Measurements from ENCODE around the gene CHST15. TPM values are rescaled to one million over a fixed set of nuclear protein-coding genes. Genes with fewer than 3 reads are reported as not detected.
"Not testable (repeated sequence)": the region's sequence is repeated elsewhere in the genome, so short reads cannot be mapped to it uniquely, and the experiment has no call there.

The CHST15 gene
- total and polyA plus RNA-seq, 4 donors: 5.4 to 45.3 (median 36.7) TPM

DNA sequence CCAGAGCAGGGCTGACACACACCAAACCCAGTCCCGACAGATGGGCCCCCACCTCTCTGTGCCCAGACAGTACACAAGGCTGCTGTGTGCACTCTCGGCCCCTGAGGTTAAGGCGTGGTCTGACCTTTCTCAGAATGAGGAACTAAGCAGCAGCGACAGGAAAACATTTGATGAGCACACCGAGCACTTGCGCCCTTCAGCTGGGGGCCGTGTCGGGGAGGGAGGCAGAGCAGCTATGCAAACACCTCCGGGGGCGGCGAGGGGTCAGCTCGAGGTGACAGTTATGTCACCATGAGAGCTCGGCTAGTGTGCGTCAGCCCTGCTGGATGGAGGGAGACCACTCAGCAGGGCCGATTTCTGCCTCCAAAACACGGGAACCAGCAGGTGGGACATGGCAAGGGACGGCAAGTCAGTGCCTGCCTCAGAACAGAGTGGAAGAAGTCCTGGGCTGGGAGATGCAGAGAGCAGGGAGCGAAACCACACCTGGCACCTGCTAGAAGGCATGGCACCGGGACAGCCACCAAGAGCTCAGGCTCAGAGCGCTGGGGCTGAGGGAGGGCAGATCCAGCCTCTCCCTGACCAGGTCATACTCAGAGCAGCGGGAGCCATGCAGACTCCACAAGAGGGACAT is 57.4 kb downstream of the CHST15 start:
- peaks cover 0 to 2% (median 0%) of the 10 kb centered on the region in 4 donors for H3K9me3 ChIP-seq (ENCODE audit: control insufficient read depth in 4 of 4, insufficient read depth in 3 of 4, low read length in 3 of 4)
- no peak overlapping the region for H3K4me3 ChIP-seq
- peaks cover 0 to 12% (median 0%) of the 10 kb centered on the region in 4 donors for H3K36me3 ChIP-seq (ENCODE audit: control insufficient read depth in 4 of 4, insufficient read depth in 4 of 4, low read length in 4 of 4)
- peaks cover 0 to 33% (median 12%) of the 10 kb centered on the region in 5 donors for H3K4me1 ChIP-seq (ENCODE audit: control insufficient read depth in 5 of 5, insufficient read depth in 5 of 5, low read length in 5 of 5)
- H3K27ac ChIP-seq (ENCODE audit: low read depth in 1 of 2, low read length in 1 of 2): peak overlapping the region in 1 of 2 donors; percentile 46
- DNase-seq: no peak
- WGBS, 2 donors: 36 to 61% methylated on average over 21 of the region's 21 CpGs
- no peaks in the 10 kb centered on the region for H3K27me3 ChIP-seq (ENCODE audit: control insufficient read depth in 3 of 3, insufficient read depth in 3 of 3, low read length in 2 of 3)
- H3K9ac ChIP-seq (ENCODE audit: insufficient read depth in 1 of 2, low read length in 2 of 2): no peak overlapping the region
- no peak for TF ChIP-seq CTCF (IDR thresholded peaks at IDR 0.05; ENCODE audit: control extremely low read depth, extremely low read depth)
- peak; percentile 48 for ATAC-seq (ENCODE audit: insufficient read depth, low FRiP score)

DNA sequence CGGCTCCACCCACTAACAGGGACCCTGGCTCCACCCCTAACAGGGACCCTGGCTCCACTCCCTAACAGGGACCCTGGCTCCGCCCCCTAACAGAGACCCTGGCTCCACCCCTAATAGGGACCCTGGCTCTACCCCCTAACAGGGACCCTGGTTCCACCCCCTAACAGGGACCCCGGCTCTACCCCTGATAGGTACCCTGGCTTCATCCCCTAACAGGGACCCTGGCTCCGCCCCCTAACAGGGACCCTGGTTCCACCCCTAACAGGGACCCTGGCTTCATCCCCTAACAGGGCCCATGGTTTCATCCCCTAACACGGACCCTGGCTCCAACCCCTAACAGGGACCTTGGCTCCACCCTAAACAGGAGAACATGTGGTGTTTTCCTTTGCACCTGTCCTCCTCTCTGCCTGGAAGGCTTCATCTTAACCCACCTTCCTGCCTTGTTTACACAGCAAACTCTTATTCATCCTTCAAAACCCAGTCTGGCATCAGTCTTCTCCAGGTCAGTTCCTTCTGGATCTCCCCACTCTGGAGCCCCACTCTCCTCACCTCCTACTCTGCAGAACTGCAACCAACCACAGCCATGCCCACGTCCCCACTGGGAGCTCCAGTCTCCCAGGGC is 58.0 kb downstream of the CHST15 start:
- Histone ChIP-seq H3K4me3 (no peak overlapping the region), H3K9me3 (ENCODE audit: control insufficient read depth in 4 of 4, insufficient read depth in 3 of 4, low read length in 3 of 4) (peaks cover 0 to 2% (median 0%) of the 10 kb centered on the region in 4 donors), H3K27ac (ENCODE audit: low read depth in 1 of 2, low read length in 1 of 2) (peak overlapping the region in 1 of 2 donors; percentile 26), H3K4me1 (ENCODE audit: control insufficient read depth in 5 of 5, insufficient read depth in 5 of 5, low read length in 5 of 5) (peaks cover 0 to 39% (median 12%) of the 10 kb centered on the region in 5 donors), H3K9ac (ENCODE audit: insufficient read depth in 1 of 2, low read length in 2 of 2) (no peak overlapping the region), H3K27me3 (ENCODE audit: control insufficient read depth in 3 of 3, insufficient read depth in 3 of 3, low read length in 2 of 3) (no peaks in the 10 kb centered on the region), H3K36me3 (ENCODE audit: control insufficient read depth in 4 of 4, insufficient read depth in 4 of 4, low read length in 4 of 4) (peaks cover 0 to 13% (median 0%) of the 10 kb centered on the region in 4 donors)
- DNase-seq (no peak), ATAC-seq (ENCODE audit: insufficient read depth, low FRiP score) (no peak)
- TF ChIP-seq CTCF (IDR thresholded peaks at IDR 0.05; ENCODE audit: control extremely low read depth, extremely low read depth): no peak
- 82 to 88% methylated on average over 6 of the region's 6 CpGs for WGBS, 2 donors

DNA sequence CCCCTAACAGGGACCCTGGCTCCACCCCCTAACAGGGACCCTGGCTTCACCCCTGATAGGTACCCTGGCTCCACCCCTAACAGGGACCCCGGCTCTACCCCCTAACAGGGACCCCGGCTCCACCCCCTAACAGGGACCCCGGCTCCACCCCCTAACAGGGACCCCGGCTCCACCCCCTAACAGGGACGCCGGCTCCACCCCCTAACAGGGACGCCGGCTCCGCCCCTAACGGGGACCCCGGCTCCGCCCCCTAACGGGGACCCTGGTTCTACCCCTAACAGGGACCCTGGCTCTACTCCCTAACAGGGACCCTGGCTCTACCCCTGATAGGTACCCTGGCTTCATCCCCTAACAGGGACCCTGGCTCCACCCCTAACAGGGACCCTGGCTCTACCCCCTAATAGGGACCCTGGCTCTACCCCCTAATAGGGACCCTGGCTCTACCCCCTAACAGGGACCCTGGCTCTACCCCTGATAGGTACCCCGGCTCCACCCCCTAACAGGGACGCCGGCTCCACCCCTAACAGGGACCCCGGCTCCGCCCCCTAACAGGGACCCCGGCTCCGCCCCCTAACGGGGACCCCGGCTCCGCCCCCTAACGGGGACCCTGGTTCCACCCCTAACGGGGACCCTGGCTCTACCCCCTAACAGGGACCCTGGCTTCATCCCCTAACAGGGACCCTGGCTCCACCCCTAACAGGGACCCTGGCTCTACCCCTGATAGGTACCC is 58.7 kb downstream of the CHST15 start:
- Histone ChIP-seq H3K36me3 (ENCODE audit: control insufficient read depth in 4 of 4, insufficient read depth in 4 of 4, low read length in 4 of 4) (peaks cover 0 to 13% (median 0%) of the 10 kb centered on the region in 4 donors), H3K4me1 (ENCODE audit: control insufficient read depth in 5 of 5, insufficient read depth in 5 of 5, low read length in 5 of 5) (peaks cover 0 to 46% (median 14%) of the 10 kb centered on the region in 5 donors)
- ATAC-seq (ENCODE audit: insufficient read depth, low FRiP score); DNase-seq; H3K27me3 ChIP-seq (ENCODE audit: control insufficient read depth in 3 of 3, insufficient read depth in 3 of 3, low read length in 2 of 3); H3K4me3 ChIP-seq; H3K9me3 ChIP-seq (ENCODE audit: control insufficient read depth in 4 of 4, insufficient read depth in 3 of 4, low read length in 3 of 4); H3K9ac ChIP-seq (ENCODE audit: insufficient read depth in 1 of 2, low read length in 2 of 2); H3K27ac ChIP-seq (ENCODE audit: low read depth in 1 of 2, low read length in 1 of 2): not testable (repeated sequence)
- WGBS, 2 donors: 78 to 81% methylated on average over 19 to 25 of the region's 25 CpGs

GRCh38 chr10:124033887-124034218 is 59.5 kb downstream of the CHST15 start:
- no peaks in the 10 kb centered on the region for H3K9me3 ChIP-seq (ENCODE audit: control insufficient read depth in 4 of 4, insufficient read depth in 3 of 4, low read length in 3 of 4)
- peaks cover 0 to 54% (median 10%) of the 10 kb centered on the region in 5 donors for H3K4me1 ChIP-seq (ENCODE audit: control insufficient read depth in 5 of 5, insufficient read depth in 5 of 5, low read length in 5 of 5)
- DNase-seq: no peak
- 74 to 78% methylated on average over 8 of the region's 8 CpGs for WGBS, 2 donors
- H3K36me3 ChIP-seq (ENCODE audit: control insufficient read depth in 4 of 4, insufficient read depth in 4 of 4, low read length in 4 of 4): peaks cover 0 to 13% (median 0%) of the 10 kb centered on the region in 4 donors
- H3K27me3 ChIP-seq (ENCODE audit: control insufficient read depth in 3 of 3, insufficient read depth in 3 of 3, low read length in 2 of 3): no peaks in the 10 kb centered on the region
- H3K4me3 ChIP-seq: no peak overlapping the region
- TF ChIP-seq CTCF (IDR thresholded peaks at IDR 0.05; ENCODE audit: control extremely low read depth, extremely low read depth): no peak
- H3K9ac ChIP-seq (ENCODE audit: insufficient read depth in 1 of 2, low read length in 2 of 2): no peak overlapping the region
- no peak for ATAC-seq (ENCODE audit: insufficient read depth, low FRiP score)
- H3K27ac ChIP-seq (ENCODE audit: low read depth in 1 of 2, low read length in 1 of 2): peak overlapping the region in 1 of 2 donors; percentile 46
